SU-DHL-6 (cell line): ENCODE results near the gene GPR26.

Experiments
- EZH2phosphoT487 ChIP-seq: fragments of 200-600 bp; sonication (generic), shearing (Covaris generic); conservative IDR thresholded peaks from 2 replicates; pipeline ENCODE4 v1.6.1; 2018; ENCODE audit warnings: mild to moderate bottlenecking, antibody characterized with exemption, low read length, moderate library complexity, mixed read lengths
- TF ChIP-seq, protein P1 (sequence below): fragments of 200-600 bp; sonication (generic); IDR thresholded peaks from one replicate; pipeline ENCODE4 v1.5.1; 2017; ENCODE audit warnings: antibody characterized with exemption, mild to moderate bottlenecking, low read length, moderate library complexity; ENCODE audit not compliant: insufficient read depth, poor library complexity, severe bottlenecking

DNA sequence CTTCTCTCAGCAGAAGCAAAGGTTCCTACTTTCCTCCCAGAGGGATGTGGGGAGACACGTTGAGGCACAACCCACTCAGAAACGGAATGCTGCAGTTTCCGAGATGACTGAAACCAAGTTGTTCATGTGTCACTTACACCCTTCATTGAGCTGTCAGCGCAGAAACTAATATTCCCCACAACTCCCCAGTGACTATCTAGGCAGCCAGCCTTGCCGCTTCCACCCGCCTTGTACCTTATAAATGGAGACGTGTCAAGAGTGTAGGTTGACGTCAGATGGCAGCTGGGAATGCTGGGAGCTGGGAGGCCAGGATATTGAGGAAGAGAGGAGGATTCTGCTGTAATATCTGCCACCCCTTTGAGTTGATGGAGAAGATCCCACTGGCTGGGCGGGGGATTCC is 15.1 kb downstream of the GPR26 start:
- TF ChIP-seq, protein P1, sequence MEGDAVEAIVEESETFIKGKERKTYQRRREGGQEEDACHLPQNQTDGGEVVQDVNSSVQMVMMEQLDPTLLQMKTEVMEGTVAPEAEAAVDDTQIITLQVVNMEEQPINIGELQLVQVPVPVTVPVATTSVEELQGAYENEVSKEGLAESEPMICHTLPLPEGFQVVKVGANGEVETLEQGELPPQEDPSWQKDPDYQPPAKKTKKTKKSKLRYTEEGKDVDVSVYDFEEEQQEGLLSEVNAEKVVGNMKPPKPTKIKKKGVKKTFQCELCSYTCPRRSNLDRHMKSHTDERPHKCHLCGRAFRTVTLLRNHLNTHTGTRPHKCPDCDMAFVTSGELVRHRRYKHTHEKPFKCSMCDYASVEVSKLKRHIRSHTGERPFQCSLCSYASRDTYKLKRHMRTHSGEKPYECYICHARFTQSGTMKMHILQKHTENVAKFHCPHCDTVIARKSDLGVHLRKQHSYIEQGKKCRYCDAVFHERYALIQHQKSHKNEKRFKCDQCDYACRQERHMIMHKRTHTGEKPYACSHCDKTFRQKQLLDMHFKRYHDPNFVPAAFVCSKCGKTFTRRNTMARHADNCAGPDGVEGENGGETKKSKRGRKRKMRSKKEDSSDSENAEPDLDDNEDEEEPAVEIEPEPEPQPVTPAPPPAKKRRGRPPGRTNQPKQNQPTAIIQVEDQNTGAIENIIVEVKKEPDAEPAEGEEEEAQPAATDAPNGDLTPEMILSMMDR = no peak
- no peak for TF ChIP-seq EZH2phosphoT487
